IMR-90 (cell line): ENCODE measurements around the gene TSPAN4. TPM values are rescaled to one million over a fixed set of nuclear protein-coding genes. Genes with fewer than 3 reads are reported as not detected.
A peak's percentile ranks its signal among the peaks of the same experiment; 100 is the strongest.

Source experiments
- ATAC-seq: fragments of 200-7000 bp; cut with Tn5 transposase; 2 replicates; pipeline ENCODE4 v1.9.1; 2020; ENCODE audit warnings: low read depth, mild to moderate bottlenecking, moderate library complexity
- BruUV-seq: library from RNA; stranded (reverse); fragments of 400-500 nt; replicated peaks from 2 replicates; lab custom pipeline; 2021; lab: Mats Ljungman, UMichigan
- CTCF ChIA-PET: fragments of 300-600 bp; formaldehyde crosslinking; extraction: SDS; loops from one replicate; lab custom pipeline; 2021; ENCODE audit warnings: antibody characterized with exemption; lab: Yijun Ruan, JAX
- POLR2A ChIA-PET: fragments of 300-600 bp; sonication (Branson Sonifier 250); formaldehyde crosslinking; loops from one replicate; lab custom pipeline; 2022; ENCODE audit warnings: antibody characterized with exemption; ENCODE audit not compliant: unreplicated experiment; lab: Charles Lee
- DNase-seq: peaks from one replicate; pipeline ENCODE4 v3.0.0; 2013
- H2AFZ ChIP-seq: replicated peaks from 2 replicates; pipeline ENCODE3; 2013; ENCODE audit warnings: low read length, mild to moderate bottlenecking; ENCODE audit not compliant: poor library complexity
- H2AK5ac ChIP-seq: 2 replicates; pipeline ENCODE4 v1.6.1; 2013; ENCODE audit warnings: low read depth, low read length, inconsistent platforms
- H2AK9ac ChIP-seq: replicated peaks from 2 replicates; pipeline ENCODE3; 2013; ENCODE audit warnings: mild to moderate bottlenecking, low read depth, low read length, moderate library complexity; ENCODE audit not compliant: poor library complexity
- H2BK120ac ChIP-seq: 2 replicates; pipeline ENCODE4 v1.6.1; 2013; ENCODE audit warnings: low read depth, low read length, inconsistent platforms
- H2BK15ac ChIP-seq: 3 replicates; pipeline ENCODE4 v1.6.1; 2013; ENCODE audit warnings: low read depth, low read length, inconsistent platforms
- H2BK20ac ChIP-seq: 2 replicates; pipeline ENCODE4 v1.6.1; 2013; ENCODE audit warnings: low read depth, mild to moderate bottlenecking, inconsistent platforms, low read length, moderate library complexity
- H2BK5ac ChIP-seq: 2 replicates; pipeline ENCODE4 v1.6.1; 2013; ENCODE audit warnings: mild to moderate bottlenecking, low read depth, low read length, inconsistent platforms; ENCODE audit not compliant: poor library complexity, severe bottlenecking
- H3K14ac ChIP-seq: replicated peaks from 2 replicates; pipeline ENCODE4 v1.6.1; 2013; ENCODE audit warnings: low read depth, low read length, inconsistent platforms
- H3K18ac ChIP-seq: 2 replicates; pipeline ENCODE4 v1.6.1; 2013; ENCODE audit warnings: low read depth, low read length, control low read depth
- H3K23ac ChIP-seq: 2 replicates; pipeline ENCODE4 v1.6.1; 2013; ENCODE audit warnings: low read depth, low read length, inconsistent platforms
- H3K27ac ChIP-seq: 2 replicates; pipeline ENCODE4 v1.5.1; 2013; ENCODE audit warnings: mild to moderate bottlenecking, control low read depth, low read length; ENCODE audit not compliant: insufficient read depth
- H3K27me3 ChIP-seq: 2 replicates; pipeline ENCODE4 v1.6.1; 2013; ENCODE audit warnings: low read length; ENCODE audit not compliant: control insufficient read depth, insufficient read depth
- H3K36me3 ChIP-seq: 2 replicates; pipeline ENCODE4 v1.6.1; 2013; ENCODE audit warnings: low read length, mixed read lengths; ENCODE audit not compliant: control insufficient read depth, insufficient read depth
- H3K4ac ChIP-seq: 2 replicates; pipeline ENCODE4 v1.6.1; 2013; ENCODE audit warnings: low read depth, low read length, inconsistent platforms
- H3K4me1 ChIP-seq: 2 replicates; pipeline ENCODE4 v1.6.1; 2013; ENCODE audit warnings: low read length, mixed read lengths; ENCODE audit not compliant: control insufficient read depth, insufficient read depth
- H3K4me2 ChIP-seq: 2 replicates; pipeline ENCODE4 v1.6.1; 2013; ENCODE audit warnings: low read depth, mild to moderate bottlenecking, control low read depth, low read length, moderate library complexity
- H3K4me3 ChIP-seq: 2 replicates; pipeline ENCODE4 v1.5.1; 2013; ENCODE audit warnings: low read depth, mild to moderate bottlenecking, control low read depth, low read length, moderate library complexity; ENCODE audit not compliant: insufficient read depth
- H3K56ac ChIP-seq: 2 replicates; pipeline ENCODE4 v1.6.1; 2013; ENCODE audit warnings: low read length, inconsistent platforms; ENCODE audit not compliant: insufficient read depth; ENCODE audit errors: extremely low read depth
- H3K79me1 ChIP-seq, 2 experiments: 2 replicates each; pipeline ENCODE4 v1.6.1; 2013; ENCODE audit warnings: low read length in 2 of 2, inconsistent platforms in 1 of 2, low read depth in 1 of 2
- H3K9ac ChIP-seq: 2 replicates; pipeline ENCODE4 v1.6.1; 2013; ENCODE audit warnings: low read depth, low read length, control low read depth
- H3K9me1 ChIP-seq: 2 replicates; pipeline ENCODE4 v1.6.1; 2013; ENCODE audit warnings: low read length, inconsistent platforms; ENCODE audit not compliant: insufficient read depth
- H3K9me3 ChIP-seq: 2 replicates; pipeline ENCODE4 v1.6.1; 2013; ENCODE audit warnings: low read length; ENCODE audit not compliant: control insufficient read depth, insufficient read depth
- H4K20me1 ChIP-seq: 2 replicates; pipeline ENCODE4 v1.6.1; 2013; ENCODE audit warnings: low read length, inconsistent platforms; ENCODE audit not compliant: insufficient read depth
- H4K5ac ChIP-seq: 2 replicates; pipeline ENCODE4 v1.6.1; 2013; ENCODE audit warnings: mild to moderate bottlenecking, low read depth, low read length, control low read depth
- H4K8ac ChIP-seq, 2 experiments: 2 replicates each; pipeline ENCODE4 v1.6.1; 2013; ENCODE audit warnings: low read depth in 2 of 2, low read length in 2 of 2, control low read depth in 1 of 2, inconsistent platforms in 1 of 2
- H4K91ac ChIP-seq: 2 replicates; pipeline ENCODE4 v1.6.1; 2013; ENCODE audit warnings: low read depth, low read length, inconsistent platforms; ENCODE audit not compliant: insufficient read depth
- BHLHE40 ChIP-seq: fragments of 150-350 bp; IDR thresholded peaks from 2 replicates; pipeline ENCODE4 v1.6.1; 2016; ENCODE audit warnings: mild to moderate bottlenecking, low read depth, low read length
- CEBPB ChIP-seq: IDR thresholded peaks from 2 replicates; pipeline ENCODE4 v1.6.1; 2012; ENCODE audit warnings: low read depth, low read length, improper control_type of control experiment
- CHD1 ChIP-seq: IDR thresholded peaks from 2 replicates; pipeline ENCODE4 v1.6.1; 2012; ENCODE audit warnings: low read depth, low read length, improper control_type of control experiment
- ELK1 ChIP-seq: fragments of 150-350 bp; IDR thresholded peaks from 2 replicates; pipeline ENCODE4 v1.6.1; 2016; ENCODE audit warnings: low read depth, mild to moderate bottlenecking, low read length, moderate library complexity, borderline replicate concordance
- FOS ChIP-seq: fragments of 150-350 bp; IDR thresholded peaks from 2 replicates; pipeline ENCODE4 v1.6.1; 2016; ENCODE audit warnings: low read depth, low read length
- MXI1 ChIP-seq: IDR thresholded peaks from 2 replicates; pipeline ENCODE4 v1.6.1; 2012; ENCODE audit warnings: low read depth, mild to moderate bottlenecking, low read length, moderate library complexity, borderline replicate concordance
- POLR2A ChIP-seq: IDR thresholded peaks from 2 replicates; pipeline ENCODE4 v1.6.1; 2012; ENCODE audit warnings: mild to moderate bottlenecking, low read depth, low read length
- RCOR1 ChIP-seq: IDR thresholded peaks from 2 replicates; pipeline ENCODE4 v1.6.1; 2012; ENCODE audit warnings: mild to moderate bottlenecking, low read length, improper control_type of control experiment; ENCODE audit not compliant: insufficient replicate concordance
- USF2 ChIP-seq: fragments of 150-350 bp; IDR thresholded peaks from 2 replicates; pipeline ENCODE4 v1.6.1; 2017; ENCODE audit warnings: mild to moderate bottlenecking, antibody characterized with exemption, low read length, low read depth
- WGBS, 2 experiments: methylation state at CpG; one replicate each; pipeline versions ENCODE4 v1.1.5 to v1.1.7; 2013; ENCODE audit warnings: missing lambda C conversion rate in 2 of 2; ENCODE audit not compliant: insufficient read length in 1 of 2; ENCODE audit errors: extremely low coverage in 2 of 2; 5-methylcytosine and 5-hydroxymethylcytosine counted together
- dilution Hi-C: fragments of 300-500 bp; cut with HindIII; formaldehyde crosslinking; loops from one replicate; pipeline ENCODE4 v1.14.3; 2018; ENCODE audit warnings: low sequenced_read_pairs; ENCODE audit not compliant: unreplicated experiment
- in situ Hi-C: fragments of 300-500 bp; cut with MboI; formaldehyde crosslinking; loops from 3 replicates; pipeline ENCODE4 v1.14.3; 2019; ENCODE audit warnings: low sequenced_read_pairs, inconsistent platforms, mixed read lengths
- intact Hi-C: fragments of 100-400 bp; cut with micrococcal nuclease; formaldehyde crosslinking; loops from 2 replicates; pipeline ENCODE4 v1.10.0; 2022
- polyA plus RNA-seq, 3 experiments: library from polyadenylated mRNA; depleted of rRNA; stranded (reverse); fragments of >200 nt; gene quantifications; 2 replicates each; pipeline ENCODE4 v1.2.3, GENCODE V29; 2012; ENCODE audit warnings: low replicate concordance in 1 of 3
- total RNA-seq: library from RNA; depleted of rRNA; stranded (reverse); fragments of >200 nt; gene quantifications from 2 replicates; pipeline ENCODE4 v1.2.3, GENCODE V29; 2012
- TF ChIP-seq, protein P1 (sequence below): conservative IDR thresholded peaks from 2 replicates; pipeline ENCODE4 v1.5.1; 2012; ENCODE audit warnings: mild to moderate bottlenecking, low read depth, low read length, improper control_type of control experiment

TSPAN4 gene
- total and polyA plus RNA-seq, 2 of the 4 experiments (the other 2 are of a cell fraction): 161 to 293 TPM

DNA sequence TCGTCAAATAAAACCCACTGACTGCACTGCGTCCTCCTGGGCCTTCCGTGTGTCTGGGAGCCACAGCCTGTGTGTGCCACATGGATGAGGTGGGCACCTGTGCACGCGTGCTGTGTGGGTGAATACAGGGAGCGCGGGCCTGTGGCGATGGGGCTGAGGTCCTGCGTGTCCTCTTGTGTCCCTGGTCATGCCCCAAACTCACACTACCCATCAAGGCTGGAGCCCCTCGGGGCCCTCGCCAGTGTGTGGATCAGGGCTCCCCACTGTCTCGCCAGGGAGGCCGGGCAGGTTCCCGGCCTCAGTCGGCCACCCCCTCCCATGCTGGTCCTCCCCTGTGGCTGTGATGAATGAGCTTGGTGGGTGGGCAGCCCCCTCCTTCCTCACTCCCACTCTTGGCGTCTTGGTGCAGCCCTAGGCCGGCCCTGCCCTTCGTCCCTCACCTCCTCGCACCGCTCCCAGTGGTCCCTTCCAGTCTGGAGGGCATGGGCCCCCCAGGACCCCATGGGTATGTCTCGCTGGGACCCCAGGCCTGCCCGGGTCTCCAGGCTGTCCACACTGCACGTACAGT lies 10.6 kb upstream of the TSPAN4 start:
- DNase-seq: no peak
- H4K20me1 ChIP-seq: peaks cover 50% of the 10 kb centered on the region
- no TSS peak for BruUV-seq
- peak overlapping the region; percentile 18 for H3K18ac ChIP-seq
- no peaks in the 10 kb centered on the region for H3K9me3 ChIP-seq
- H4K8ac ChIP-seq: peak overlapping the region; percentile 59 to 93
- TF ChIP-seq ELK1 (no peak), USF2 (no peak), FOS (no peak), RCOR1 (no peak), POLR2A (no peak), CHD1 (no peak), BHLHE40 (no peak), MXI1 (no peak), CEBPB (no peak)
- TF ChIP-seq, protein P1, sequence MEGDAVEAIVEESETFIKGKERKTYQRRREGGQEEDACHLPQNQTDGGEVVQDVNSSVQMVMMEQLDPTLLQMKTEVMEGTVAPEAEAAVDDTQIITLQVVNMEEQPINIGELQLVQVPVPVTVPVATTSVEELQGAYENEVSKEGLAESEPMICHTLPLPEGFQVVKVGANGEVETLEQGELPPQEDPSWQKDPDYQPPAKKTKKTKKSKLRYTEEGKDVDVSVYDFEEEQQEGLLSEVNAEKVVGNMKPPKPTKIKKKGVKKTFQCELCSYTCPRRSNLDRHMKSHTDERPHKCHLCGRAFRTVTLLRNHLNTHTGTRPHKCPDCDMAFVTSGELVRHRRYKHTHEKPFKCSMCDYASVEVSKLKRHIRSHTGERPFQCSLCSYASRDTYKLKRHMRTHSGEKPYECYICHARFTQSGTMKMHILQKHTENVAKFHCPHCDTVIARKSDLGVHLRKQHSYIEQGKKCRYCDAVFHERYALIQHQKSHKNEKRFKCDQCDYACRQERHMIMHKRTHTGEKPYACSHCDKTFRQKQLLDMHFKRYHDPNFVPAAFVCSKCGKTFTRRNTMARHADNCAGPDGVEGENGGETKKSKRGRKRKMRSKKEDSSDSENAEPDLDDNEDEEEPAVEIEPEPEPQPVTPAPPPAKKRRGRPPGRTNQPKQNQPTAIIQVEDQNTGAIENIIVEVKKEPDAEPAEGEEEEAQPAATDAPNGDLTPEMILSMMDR: no peak
- H2BK20ac ChIP-seq: 0 out of 2 replicates have a peak overlapping the region, but pooled peaks have one; percentile 70
- H2AK9ac ChIP-seq: peak overlapping the region; percentile 100
- peaks cover 4% of the 10 kb centered on the region; the same call in 1 of the 2 replicates for H3K27me3 ChIP-seq
- dilution Hi-C loops: no loop called here
- in situ Hi-C loops: no loop called here
- H3K56ac ChIP-seq: peak overlapping the region; percentile 21; the same call in 1 of the 2 replicates
- H3K27ac ChIP-seq: peak overlapping the region; percentile 86
- WGBS, 2 experiments: 28% methylated on average over 4 of the region's 23 CpGs; no CpG with 5 or more reads in 1 of the 2 experiments
- ChIA-PET CTCF (no interaction called here), POLR2A (interaction anchor here (1.4 kb wide), 1 partner anchor 13 kb away, joined by 8 read pairs; the partner anchor contains the start of gene PNPLA2)
- peak overlapping the region; percentile 93 for H3K14ac ChIP-seq
- H2BK15ac ChIP-seq: no peak overlapping the region
- H3K9ac ChIP-seq: peak overlapping the region; percentile 48
- peak overlapping the region; percentile 89 for H2AFZ ChIP-seq
- H3K9me1 ChIP-seq: peaks cover 20% of the 10 kb centered on the region
- no peak for ATAC-seq
- H2BK120ac ChIP-seq: peak overlapping the region; percentile 80
- H2BK5ac ChIP-seq: peak overlapping the region; percentile 80
- H3K4me2 ChIP-seq: peak overlapping the region; percentile 90
- H3K79me1 ChIP-seq: peaks cover 7 to 43% of the 10 kb centered on the region in 2 experiments
- H2AK5ac ChIP-seq: peak overlapping the region; percentile 99
- peak overlapping the region; percentile 65 for H3K4me3 ChIP-seq
- H3K4ac ChIP-seq: peak overlapping the region; percentile 97
- H4K91ac ChIP-seq: peak overlapping the region; percentile 87
- H3K4me1 ChIP-seq: peaks cover 37% of the 10 kb centered on the region
- intact Hi-C loops: no loop called here
- peaks cover 10% of the 10 kb centered on the region for H3K36me3 ChIP-seq
- H4K5ac ChIP-seq: peak overlapping the region; percentile 49; the same call in 1 of the 2 replicates
- peak overlapping the region; percentile 69 for H3K23ac ChIP-seq
